ENCODE results near the gene RANBP10. TPM values are rescaled to one million over a fixed set of nuclear protein-coding genes. Genes with fewer than 3 reads are reported as not detected.

The RANBP10 gene
- total and polyA plus RNA-seq, 2 of the 13 experiments (the other 11 are each of a cell fraction or from before 2014, with no cell fraction given) = 9.2 to 22.7 TPM

DNA sequence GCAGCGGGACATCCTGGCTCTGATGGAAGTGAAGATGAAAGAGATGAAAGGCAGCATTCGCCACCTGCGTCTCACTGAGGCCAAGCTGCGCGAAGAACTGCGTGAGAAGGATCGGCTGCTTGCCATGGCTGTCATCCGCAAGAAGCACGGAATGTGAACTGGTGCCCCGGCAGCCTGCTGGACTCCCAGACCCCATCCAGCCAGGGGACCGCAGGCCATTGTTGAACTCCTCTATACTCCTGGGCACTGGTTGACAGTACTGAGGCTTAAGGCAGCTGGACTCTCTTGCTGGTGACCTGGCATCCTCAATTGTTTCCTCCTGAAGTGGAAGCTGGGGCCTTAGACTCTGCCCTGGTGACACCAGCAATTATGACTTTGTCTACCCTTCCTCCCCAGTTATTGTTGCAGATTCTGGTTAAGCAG, 37.0 kb upstream of the RANBP10 start:
- in situ Hi-C loops (cut with HindIII; ENCODE audit: extremely low pct_ligation_motif_present, low pct_unique_long_range_greater_than_20kb) (no loop called here), intact Hi-C loops (cut with micrococcal nuclease; ENCODE audit: unreplicated experiment) (loop anchor here (1.0 kb wide), 1 partner anchor 22 kb away; no protein-coding TSS in a partner anchor)
- Histone ChIP-seq H3K9me3 (ENCODE audit: low read length) (no peaks in the 10 kb centered on the region), H3K27ac (ENCODE audit: extremely low read length, insufficient read depth, low read length) (peak overlapping the region; percentile 92), H3K4me2 (ENCODE audit: low read depth, low read length) (peak overlapping the region; percentile 89), H3K4me3 (replicated peaks in 1 of 3; ENCODE audit: insufficient read depth in 1 of 3, low read depth in 2 of 3, low read length in 3 of 3) (peak overlapping the region; percentile 80 to 97 (median 92)), H3K4me1 (ENCODE audit: insufficient read depth, low read length) (peaks cover 44% of the 10 kb centered on the region), H2AFZ (ENCODE audit: low read length) (no peak overlapping the region), H4K20me1 (ENCODE audit: insufficient read depth, low read length) (peaks cover 29% of the 10 kb centered on the region), H3K9ac (ENCODE audit: insufficient read depth, low read depth, low read length) (peak overlapping the region; percentile 93), H3K79me2 (ENCODE audit: insufficient read depth, low read length) (peaks cover 47% of the 10 kb centered on the region), H3K27me3 (ENCODE audit: control insufficient read depth in 1 of 2, insufficient read depth in 2 of 2, low read length in 2 of 2) (no peaks in the 10 kb centered on the region; a peak in 1 of 5 replicates), H3K36me3 (replicated peaks in 1 of 2; ENCODE audit: control insufficient read depth in 1 of 2, insufficient read depth in 2 of 2, low read length in 2 of 2) (no peaks in the 10 kb centered on the region)
- POLR2A ChIA-PET = interaction anchor here (1.0 to 2.6 kb wide), 4 partner anchors 10 to 92 kb away, joined by 6 to 15 read pairs (median 8); partner anchors contain the start of genes RANBP10 and TSNAXIP1
- FAIRE-seq (no peak), ATAC-seq (no peak), DNase-seq (ENCODE audit: low spot score) (no peak)
- TSS peak; percentile 23 for BruUV-seq (replicated peaks)
- 36% methylated on average over 4 of the region's 11 CpGs for WGBS (ENCODE audit: low lambda C conversion rate)
- CTCF ChIA-PET (ENCODE audit: low intra/inter-chr PET ratio, low total read pairs) = interaction anchor here (1.3 to 2.6 kb wide), 3 partner anchors 22 to 40 kb away, joined by 3 to 28 read pairs (median 4); no protein-coding TSS in a partner anchor
- TF ChIP-seq ZIK1 (CRISPR knock-in tag; IDR thresholded peaks at IDR 0.05; ENCODE audit: borderline replicate concordance, low read depth) = 0 out of 2 replicates have a peak, but pooled peaks have one; percentile 23
- TF ChIP-seq, protein P1, sequence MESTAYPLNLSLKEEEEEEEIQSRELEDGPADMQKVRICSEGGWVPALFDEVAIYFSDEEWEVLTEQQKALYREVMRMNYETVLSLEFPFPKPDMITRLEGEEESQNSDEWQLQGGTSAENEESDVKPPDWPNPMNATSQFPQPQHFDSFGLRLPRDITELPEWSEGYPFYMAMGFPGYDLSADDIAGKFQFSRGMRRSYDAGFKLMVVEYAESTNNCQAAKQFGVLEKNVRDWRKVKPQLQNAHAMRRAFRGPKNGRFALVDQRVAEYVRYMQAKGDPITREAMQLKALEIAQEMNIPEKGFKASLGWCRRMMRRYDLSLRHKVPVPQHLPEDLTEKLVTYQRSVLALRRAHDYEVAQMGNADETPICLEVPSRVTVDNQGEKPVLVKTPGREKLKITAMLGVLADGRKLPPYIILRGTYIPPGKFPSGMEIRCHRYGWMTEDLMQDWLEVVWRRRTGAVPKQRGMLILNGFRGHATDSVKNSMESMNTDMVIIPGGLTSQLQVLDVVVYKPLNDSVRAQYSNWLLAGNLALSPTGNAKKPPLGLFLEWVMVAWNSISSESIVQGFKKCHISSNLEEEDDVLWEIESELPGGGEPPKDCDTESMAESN (CRISPR knock-in tag; conservative IDR thresholded peaks at IDR 0.05) = no peak
- TF ChIP-seq SPEN (CRISPR knock-in tag; IDR thresholded peaks at IDR 0.05; ENCODE audit: low read depth) = peak; percentile 2; the same call in 1 of the 2 replicates
- TF ChIP-seq, protein P2, sequence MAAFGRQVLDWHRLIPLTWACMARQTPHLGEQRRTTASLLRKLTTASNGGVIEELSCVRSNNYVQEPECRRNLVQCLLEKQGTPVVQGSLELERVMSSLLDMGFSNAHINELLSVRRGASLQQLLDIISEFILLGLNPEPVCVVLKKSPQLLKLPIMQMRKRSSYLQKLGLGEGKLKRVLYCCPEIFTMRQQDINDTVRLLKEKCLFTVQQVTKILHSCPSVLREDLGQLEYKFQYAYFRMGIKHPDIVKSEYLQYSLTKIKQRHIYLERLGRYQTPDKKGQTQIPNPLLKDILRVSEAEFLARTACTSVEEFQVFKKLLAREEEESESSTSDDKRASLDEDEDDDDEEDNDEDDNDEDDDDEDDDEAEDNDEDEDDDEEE (CRISPR knock-in tag; IDR thresholded peaks at IDR 0.05) = 0 out of 2 replicates have a peak, but pooled peaks have one; percentile 45
- 0 out of 2 replicates have a peak, but pooled peaks have one; percentile 48 for TF ChIP-seq GFI1 (CRISPR knock-in tag; IDR thresholded peaks at IDR 0.05; ENCODE audit: borderline replicate concordance)
- 0 out of 2 replicates have a peak, but pooled peaks have one; percentile 8 for TF ChIP-seq ZNF263 (CRISPR knock-in tag; IDR thresholded peaks at IDR 0.05)
- TF ChIP-seq, protein P3, sequence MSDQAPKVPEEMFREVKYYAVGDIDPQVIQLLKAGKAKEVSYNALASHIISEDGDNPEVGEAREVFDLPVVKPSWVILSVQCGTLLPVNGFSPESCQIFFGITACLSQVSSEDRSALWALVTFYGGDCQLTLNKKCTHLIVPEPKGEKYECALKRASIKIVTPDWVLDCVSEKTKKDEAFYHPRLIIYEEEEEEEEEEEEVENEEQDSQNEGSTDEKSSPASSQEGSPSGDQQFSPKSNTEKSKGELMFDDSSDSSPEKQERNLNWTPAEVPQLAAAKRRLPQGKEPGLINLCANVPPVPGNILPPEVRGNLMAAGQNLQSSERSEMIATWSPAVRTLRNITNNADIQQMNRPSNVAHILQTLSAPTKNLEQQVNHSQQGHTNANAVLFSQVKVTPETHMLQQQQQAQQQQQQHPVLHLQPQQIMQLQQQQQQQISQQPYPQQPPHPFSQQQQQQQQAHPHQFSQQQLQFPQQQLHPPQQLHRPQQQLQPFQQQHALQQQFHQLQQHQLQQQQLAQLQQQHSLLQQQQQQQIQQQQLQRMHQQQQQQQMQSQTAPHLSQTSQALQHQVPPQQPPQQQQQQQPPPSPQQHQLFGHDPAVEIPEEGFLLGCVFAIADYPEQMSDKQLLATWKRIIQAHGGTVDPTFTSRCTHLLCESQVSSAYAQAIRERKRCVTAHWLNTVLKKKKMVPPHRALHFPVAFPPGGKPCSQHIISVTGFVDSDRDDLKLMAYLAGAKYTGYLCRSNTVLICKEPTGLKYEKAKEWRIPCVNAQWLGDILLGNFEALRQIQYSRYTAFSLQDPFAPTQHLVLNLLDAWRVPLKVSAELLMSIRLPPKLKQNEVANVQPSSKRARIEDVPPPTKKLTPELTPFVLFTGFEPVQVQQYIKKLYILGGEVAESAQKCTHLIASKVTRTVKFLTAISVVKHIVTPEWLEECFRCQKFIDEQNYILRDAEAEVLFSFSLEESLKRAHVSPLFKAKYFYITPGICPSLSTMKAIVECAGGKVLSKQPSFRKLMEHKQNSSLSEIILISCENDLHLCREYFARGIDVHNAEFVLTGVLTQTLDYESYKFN (CRISPR knock-in tag; conservative IDR thresholded peaks at IDR 0.05) = 0 out of 2 replicates have a peak, but pooled peaks have one; percentile 5
- 0 out of 2 replicates have a peak, but pooled peaks have one; percentile 7 for TF ChIP-seq ZNF350 (CRISPR knock-in tag; IDR thresholded peaks at IDR 0.05; ENCODE audit: borderline replicate concordance, low read depth)
- no peak for TF ChIP-seq MAZ (IDR thresholded peaks at IDR 0.05; ENCODE audit: borderline replicate concordance, low read depth, low read length)
- no peak for TF ChIP-seq MAZ (CRISPR knock-in tag; IDR thresholded peaks at IDR 0.05; ENCODE audit: low read depth)
- TF ChIP-seq, protein P4, sequence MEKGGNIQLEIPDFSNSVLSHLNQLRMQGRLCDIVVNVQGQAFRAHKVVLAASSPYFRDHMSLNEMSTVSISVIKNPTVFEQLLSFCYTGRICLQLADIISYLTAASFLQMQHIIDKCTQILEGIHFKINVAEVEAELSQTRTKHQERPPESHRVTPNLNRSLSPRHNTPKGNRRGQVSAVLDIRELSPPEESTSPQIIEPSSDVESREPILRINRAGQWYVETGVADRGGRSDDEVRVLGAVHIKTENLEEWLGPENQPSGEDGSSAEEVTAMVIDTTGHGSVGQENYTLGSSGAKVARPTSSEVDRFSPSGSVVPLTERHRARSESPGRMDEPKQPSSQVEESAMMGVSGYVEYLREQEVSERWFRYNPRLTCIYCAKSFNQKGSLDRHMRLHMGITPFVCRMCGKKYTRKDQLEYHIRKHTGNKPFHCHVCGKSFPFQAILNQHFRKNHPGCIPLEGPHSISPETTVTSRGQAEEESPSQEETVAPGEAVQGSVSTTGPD (CRISPR knock-in tag; IDR thresholded peaks at IDR 0.05) = no peak
- 0 out of 2 replicates have a peak, but pooled peaks have one; percentile 1 for TF ChIP-seq ZFP90 (CRISPR knock-in tag; IDR thresholded peaks at IDR 0.05; ENCODE audit: borderline replicate concordance)
- TF ChIP-seq ZNF589 (CRISPR knock-in tag; conservative IDR thresholded peaks at IDR 0.05) = peak; percentile 0; the same call in 1 of the 2 replicates
- 0 out of 2 replicates have a peak, but pooled peaks have one; percentile 2 for TF ChIP-seq TGIF2 (CRISPR knock-in tag; IDR thresholded peaks at IDR 0.05)
- no peak for TF ChIP-seq ZNF558 (CRISPR knock-in tag; IDR thresholded peaks at IDR 0.05; ENCODE audit: borderline replicate concordance)
- no peak for TF ChIP-seq MIXL1 (CRISPR knock-in tag; IDR thresholded peaks at IDR 0.05)

All from HepG2 (cell line).